Ishikawa (cell line): ENCODE measurements around the gene SLC27A1.

Source experiments
- EP300 ChIP-seq: IDR thresholded peaks from 2 replicates; pipeline ENCODE4 v1.6.1; 2012; ENCODE audit warnings: borderline replicate concordance
- RAD21 ChIP-seq: IDR thresholded peaks from 2 replicates; pipeline ENCODE4 v1.6.1; 2012; ENCODE audit warnings: low read depth
- REST ChIP-seq: IDR thresholded peaks from 2 replicates; pipeline ENCODE4 v1.6.1; 2012; ENCODE audit warnings: low read depth, mild to moderate bottlenecking
- TAF1 ChIP-seq: IDR thresholded peaks from 2 replicates; pipeline ENCODE4 v1.6.1; 2012; ENCODE audit warnings: low read depth, mild to moderate bottlenecking
- YY1 ChIP-seq: IDR thresholded peaks from 2 replicates; pipeline ENCODE4 v1.6.1; 2012; ENCODE audit warnings: low read depth
- TF ChIP-seq, protein P1 (sequence below): IDR thresholded peaks from 2 replicates; pipeline ENCODE4 v1.6.1; 2012

GRCh38 chr19:17532557-17532956 is 62.2 kb downstream of the SLC27A1 start:
- TF ChIP-seq, protein P1, sequence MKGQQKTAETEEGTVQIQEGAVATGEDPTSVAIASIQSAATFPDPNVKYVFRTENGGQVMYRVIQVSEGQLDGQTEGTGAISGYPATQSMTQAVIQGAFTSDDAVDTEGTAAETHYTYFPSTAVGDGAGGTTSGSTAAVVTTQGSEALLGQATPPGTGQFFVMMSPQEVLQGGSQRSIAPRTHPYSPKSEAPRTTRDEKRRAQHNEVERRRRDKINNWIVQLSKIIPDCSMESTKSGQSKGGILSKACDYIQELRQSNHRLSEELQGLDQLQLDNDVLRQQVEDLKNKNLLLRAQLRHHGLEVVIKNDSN = no peak
- no peak for TF ChIP-seq RAD21
- no peak for TF ChIP-seq YY1
- TF ChIP-seq REST = no peak
- TF ChIP-seq TAF1 = no peak
- no peak for TF ChIP-seq EP300
